GM20431 (cell line): ENCODE results near the gene POU2AF2.
"Not testable (repeated sequence)": the region's sequence is repeated elsewhere in the genome, so short reads cannot be mapped to it uniquely, and the experiment has no call there.

Source experiments
- in situ Hi-C: fragments of 300-500 bp; cut with MseI, MboI; formaldehyde crosslinking; loops from one replicate; pipeline ENCODE4 v1.15.0; 2020; ENCODE audit warnings: low sequenced_read_pairs; ENCODE audit not compliant: unreplicated experiment

Gene POU2AF2

GRCh38 chr11:111253131-111253530 is 7.6 kb downstream of the POU2AF2 start:
- in situ Hi-C loops, result no loop called here

GRCh38 chr11:111253630-111254029 is 8.1 kb downstream of the POU2AF2 start:
- in situ Hi-C loops, result no loop called here

DNA sequence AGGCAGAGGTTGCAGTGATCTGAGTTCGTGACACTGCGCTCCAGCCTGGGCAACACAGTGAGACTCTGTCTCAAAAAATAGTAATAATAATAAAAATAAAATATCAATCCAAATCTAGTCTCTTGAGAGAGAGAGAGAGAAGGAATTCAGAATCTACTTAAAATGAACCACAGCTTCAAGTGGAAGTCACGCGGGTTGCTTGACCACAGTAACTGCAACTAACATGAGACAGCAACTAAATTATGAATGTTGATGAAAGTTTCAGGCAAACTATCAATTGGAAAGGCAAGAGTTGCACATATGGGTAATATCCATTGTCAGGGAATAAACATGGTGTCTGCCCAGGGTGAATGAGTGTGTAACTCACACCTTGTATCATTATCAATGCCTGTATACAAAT is 12.5 kb downstream of the POU2AF2 start:
- in situ Hi-C loops, result no loop called here

DNA sequence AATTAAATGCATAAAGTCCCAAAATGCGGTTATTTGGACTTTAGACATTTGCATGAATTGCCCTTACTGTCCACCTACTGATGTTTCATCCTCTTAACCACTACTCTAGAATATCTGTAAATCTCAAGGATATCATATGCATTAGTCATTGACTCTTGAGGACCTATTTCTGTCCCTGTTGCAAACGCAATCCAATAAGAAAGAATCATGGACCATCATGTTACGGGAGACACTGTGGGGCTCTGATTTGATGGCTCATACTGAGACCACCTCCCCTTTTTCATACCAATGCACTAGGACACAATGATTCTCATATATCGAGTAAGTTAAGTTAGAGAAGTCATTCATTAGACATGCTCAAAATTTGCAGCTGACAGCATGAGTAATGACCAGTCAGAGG is 14.4 kb downstream of the POU2AF2 start:
- in situ Hi-C loops, result no loop called here

GRCh38 chr11:111260811-111261210 is 15.3 kb downstream of the POU2AF2 start:
- in situ Hi-C loops, result no loop called here

DNA sequence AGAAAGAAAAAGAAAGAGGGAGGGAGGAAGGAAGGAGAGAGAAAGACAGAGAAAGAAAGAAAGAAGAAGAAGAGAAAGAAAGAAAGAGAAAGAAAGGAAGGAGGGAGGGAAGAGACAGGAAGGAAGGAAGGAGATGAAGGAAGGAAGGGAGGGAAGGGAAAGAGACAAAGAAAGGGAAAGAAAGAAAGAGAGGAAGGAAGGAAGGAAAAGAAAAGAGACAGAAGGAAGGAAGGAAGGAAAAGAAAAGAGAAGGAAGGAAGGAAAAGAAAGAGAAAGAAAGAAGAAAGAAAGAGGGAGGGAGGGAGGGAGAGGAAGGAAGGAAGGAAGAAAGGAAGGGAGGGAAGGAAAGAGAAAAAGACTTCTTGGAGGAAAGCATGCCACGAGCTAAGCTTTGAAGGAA is 19.1 kb downstream of the POU2AF2 start:
- in situ Hi-C loops, result no loop called here

GRCh38 chr11:111265421-111265820 is 19.9 kb downstream of the POU2AF2 start:
- in situ Hi-C loops, result no loop called here

DNA sequence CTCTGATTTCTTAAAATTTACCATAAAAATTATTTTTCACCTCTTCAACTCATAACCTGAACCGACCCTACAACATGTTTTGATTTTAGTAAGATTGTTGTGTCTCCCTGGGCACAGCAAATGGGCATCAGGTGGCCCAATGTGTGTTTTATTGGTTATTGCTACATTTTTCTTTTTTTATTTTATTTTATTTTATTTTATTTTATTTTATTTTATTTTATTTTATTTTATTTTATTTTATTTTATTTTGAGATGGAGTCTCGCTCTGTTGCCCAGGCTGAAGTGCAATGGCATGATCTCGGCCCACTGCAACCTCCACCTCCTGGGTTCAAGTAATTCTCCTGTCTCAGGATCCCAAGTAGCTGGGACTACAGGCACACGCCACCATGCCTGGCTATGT is 22.8 kb downstream of the POU2AF2 start:
- in situ Hi-C loops, result not testable (repeated sequence)

- in situ Hi-C loops, result no loop called here
These were observed 23.8 kb downstream of the POU2AF2 start for GRCh38 chr11:111269146-111269868.

DNA sequence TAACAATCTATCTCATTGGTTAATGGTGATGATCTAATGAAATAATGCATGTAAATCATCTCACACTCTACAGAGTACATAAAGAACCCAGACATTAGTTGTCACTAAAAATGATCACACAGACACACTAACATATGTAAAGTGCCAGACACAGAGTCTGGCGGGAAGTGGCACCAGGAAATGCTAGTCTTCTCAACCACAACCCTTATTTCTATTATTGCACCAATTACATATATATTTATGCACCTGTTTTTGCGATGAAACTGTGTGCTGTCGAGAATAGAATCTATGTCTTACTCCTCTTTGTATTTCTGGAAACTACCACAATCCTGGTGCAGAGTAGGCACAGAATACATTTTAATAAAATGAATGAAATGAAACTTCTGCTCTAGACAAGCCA is 26.9 kb downstream of the POU2AF2 start:
- in situ Hi-C loops, result no loop called here

DNA sequence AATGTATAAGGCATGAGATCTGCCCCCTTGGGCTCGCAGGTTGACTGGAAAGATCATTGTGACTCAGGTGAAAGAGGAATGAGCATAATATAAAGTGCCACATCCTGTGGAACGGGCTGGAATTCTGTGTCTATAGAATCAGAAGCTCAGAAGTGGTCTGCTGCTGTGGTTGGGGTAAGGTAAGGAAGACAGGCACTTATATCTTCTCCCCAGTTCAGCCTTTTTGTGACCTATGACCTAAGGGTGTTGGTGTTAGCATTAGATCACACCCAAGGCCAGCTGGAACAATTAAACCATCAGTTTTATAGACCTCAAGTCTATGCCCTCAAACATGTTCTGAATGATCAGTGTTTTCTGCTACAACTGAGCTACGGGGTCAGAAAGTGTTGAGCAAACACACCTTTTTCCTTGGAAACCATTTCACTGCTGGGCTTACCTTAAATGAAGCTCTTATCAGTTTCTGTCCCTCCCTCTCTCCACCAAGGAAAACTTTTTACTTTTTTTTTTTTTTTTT is 37.1 kb downstream of the POU2AF2 start:
- in situ Hi-C loops, result loop anchor here (10.0 kb wide), 1 partner anchor 172 kb away; no protein-coding TSS in a partner anchor

DNA sequence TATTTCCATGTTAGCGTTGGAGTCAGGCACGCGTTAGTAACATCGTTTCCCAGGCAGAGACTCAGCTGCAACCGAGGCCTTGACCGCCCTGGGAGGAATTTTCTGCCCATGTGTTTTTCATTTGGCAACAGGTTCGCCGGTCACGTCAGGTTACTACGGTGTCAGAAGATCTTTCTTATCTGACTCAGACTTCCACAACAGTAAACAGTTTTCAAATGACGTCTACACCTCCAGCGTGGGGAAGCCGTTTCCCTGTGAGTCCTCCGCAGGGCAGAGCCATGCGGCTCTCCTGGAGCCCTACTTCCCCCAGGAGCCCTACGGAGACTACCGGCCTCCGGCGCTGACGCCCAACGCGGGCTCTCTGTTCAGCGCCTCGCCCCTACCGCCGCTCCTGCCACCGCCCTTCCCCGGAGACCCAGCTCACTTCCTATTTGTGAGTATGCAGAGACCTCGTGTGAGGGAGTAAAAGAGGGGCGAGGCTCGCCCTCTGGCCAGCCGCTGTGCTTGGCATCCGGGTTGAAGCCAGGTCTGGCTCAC is 38.5 kb downstream of the POU2AF2 start:
- in situ Hi-C loops, result loop anchor here (10.0 kb wide), 1 partner anchor 171 kb away; no protein-coding TSS in a partner anchor

DNA sequence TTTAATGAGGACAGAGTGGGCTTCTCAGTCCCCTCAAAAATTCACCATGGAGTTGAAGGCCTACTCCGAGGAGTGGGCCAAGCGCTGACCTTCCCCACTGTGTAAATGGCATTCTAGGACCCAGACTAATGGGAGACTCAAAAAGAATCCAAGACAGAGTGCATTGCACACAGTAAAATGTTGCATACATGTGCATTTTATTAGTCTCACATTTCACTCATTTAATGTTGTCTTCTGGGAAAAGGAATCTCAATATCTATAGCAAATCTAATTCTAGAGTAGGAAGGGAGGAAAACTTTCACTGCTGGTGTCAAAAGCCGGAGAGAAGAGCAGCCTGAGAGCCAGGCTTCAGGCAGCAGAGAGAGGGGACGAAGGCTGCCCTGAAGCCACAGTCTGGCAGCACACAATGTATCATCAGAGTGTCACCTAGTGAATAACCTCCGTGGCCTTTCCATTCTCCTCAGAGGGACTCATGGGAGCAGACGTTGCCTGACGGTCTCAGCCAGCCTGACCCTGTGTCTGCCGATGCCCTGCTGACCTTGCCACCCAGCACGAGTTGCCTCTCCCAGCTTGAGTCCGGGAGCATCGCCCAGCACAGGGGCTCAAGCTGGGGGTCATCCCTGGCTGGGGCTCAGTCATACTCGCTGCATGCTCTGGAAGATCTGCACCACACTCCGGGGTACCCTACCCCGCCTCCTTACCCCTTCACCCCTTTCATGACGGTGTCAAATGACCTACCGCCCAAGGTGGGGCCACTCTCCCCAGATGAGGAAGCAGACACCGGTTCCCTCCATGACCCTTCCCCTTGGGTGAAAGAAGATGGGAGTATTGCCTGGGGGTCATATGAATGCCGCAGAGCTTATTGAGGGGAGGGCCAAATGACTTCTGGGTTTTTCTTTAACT is 39.9 kb downstream of the POU2AF2 start:
- in situ Hi-C loops, result loop anchor here (10.0 kb wide), 1 partner anchor 169 kb away; no protein-coding TSS in a partner anchor

DNA sequence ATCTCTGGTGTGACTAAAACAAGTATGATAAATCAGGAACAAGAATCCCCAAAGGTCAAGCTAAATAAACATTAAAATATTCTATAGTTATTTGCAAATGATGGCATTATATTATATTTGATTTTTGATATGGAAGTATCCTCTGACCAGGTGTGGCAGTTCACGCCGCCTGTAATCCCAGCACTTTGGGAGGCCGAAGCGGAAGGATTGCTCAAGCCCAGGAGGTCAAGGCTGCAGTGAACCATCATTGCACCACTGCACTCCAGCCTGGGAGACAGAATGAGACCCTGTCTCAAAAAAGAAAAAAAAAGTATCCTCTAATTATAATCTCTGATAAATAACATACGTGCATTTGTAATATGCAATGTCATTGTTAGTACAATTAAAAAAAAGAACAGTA is 46.2 kb downstream of the POU2AF2 start:
- in situ Hi-C loops, result no loop called here

GRCh38 chr11:111292408-111292807 is 46.9 kb downstream of the POU2AF2 start:
- in situ Hi-C loops, result not testable (repeated sequence)

DNA sequence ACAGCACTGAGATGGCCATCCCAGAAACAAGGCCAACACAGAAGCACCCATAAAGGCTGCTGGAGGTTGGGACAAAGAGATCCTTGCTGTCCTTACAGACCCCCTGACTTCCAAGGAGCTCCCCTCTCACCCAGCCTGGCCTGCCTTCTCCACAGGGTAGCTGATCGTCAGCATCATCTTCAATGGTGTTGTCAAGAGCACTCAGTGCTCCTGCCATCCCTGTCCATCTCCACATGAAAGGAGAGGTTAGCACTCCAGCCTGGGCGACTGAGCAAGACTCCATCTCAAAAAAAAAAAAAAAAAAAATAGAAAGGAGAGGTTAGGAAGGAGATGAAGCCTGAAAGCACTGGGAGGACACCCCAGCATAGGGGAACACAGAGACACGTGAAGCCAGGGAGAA is 50.7 kb downstream of the POU2AF2 start:
- in situ Hi-C loops, result no loop called here

GRCh38 chr11:111297696-111298095 is 52.2 kb downstream of the POU2AF2 start:
- in situ Hi-C loops, result no loop called here

DNA sequence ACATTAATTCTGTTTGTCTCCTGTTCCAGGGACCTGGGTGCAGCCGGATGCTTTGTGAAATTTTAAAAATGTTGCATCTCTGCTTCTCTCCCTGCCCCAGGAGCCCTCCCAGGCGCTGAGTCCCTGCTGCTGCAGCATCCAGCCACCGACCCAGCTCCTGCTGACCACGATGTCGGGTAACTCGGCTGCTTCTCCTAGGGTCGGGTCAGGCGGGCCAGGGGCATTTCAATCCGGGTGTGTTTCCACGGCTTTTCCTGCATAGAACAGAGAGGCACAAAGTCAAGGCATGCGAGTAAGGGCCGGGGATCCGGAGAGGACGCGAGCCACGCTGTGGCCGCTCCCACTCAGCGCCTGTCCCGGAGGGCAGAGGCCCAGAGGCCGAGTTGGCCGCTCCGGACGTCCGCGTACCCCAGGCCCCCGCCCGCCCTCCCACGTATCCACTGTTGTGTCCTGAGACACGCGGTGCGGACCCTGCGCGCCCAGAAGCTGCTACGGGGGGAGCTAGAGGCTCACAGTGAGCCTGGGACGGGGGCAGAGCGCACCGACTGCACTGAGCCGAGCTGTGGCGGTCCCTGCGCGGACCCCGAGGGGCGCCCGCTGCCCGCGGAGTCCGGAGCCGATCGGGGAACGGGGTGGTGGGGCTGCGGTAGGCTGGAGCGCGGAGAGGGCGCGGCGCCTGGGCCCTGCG is 53.0 kb downstream of the POU2AF2 start, which contains the start of gene POU2AF3:
Gene POU2AF3, plus strand, starts transcription at position 134 of the 688 bp plus-strand sequence. Its CDS starts 36 bp downstream, at position 170.
- in situ Hi-C loops, result no loop called here

- in situ Hi-C loops, result no loop called here
These were observed 53.8 kb downstream of the POU2AF2 start for GRCh38 chr11:111299101-111300026.
